Vagina (tissue), 2 donors: ENCODE results near the gene DDX17. TPM values are rescaled to one million over a fixed set of nuclear protein-coding genes. Genes with fewer than 3 reads are reported as not detected.
"Not testable (repeated sequence)": the region's sequence is repeated elsewhere in the genome, so short reads cannot be mapped to it uniquely, and the experiment has no call there.

Experiments
- DNase-seq, 2 donors: peaks; one replicate each; pipeline ENCODE4 v3.0.0-alpha.2; 2017; ENCODE audit errors: extremely low spot score in 2 of 2
- H3K27ac ChIP-seq: fragments of 200-600 bp; sonication (generic); one replicate; pipeline ENCODE4 v1.5.1; 2019
- H3K27me3 ChIP-seq: fragments of 200-600 bp; sonication (generic); one replicate; pipeline ENCODE4 v1.5.1; 2019
- H3K36me3 ChIP-seq, 2 donors: fragments of 200-600 bp; sonication (generic); one replicate each; pipeline ENCODE4 v1.5.1; 2017 to 2019
- H3K4me1 ChIP-seq: fragments of 200-600 bp; sonication (generic); one replicate; pipeline ENCODE4 v1.5.1; 2019
- H3K4me3 ChIP-seq, 2 donors: fragments of 200-600 bp; sonication (generic); 1 replicate in 1 of 2; 2 replicates in 1 of 2; pipeline ENCODE4 v1.5.1; 2016 to 2019
- H3K9me3 ChIP-seq: fragments of 200-600 bp; sonication (generic); one replicate; pipeline ENCODE4 v1.5.1; 2019
- CTCF ChIP-seq, 3 experiments: fragments of 450-650 bp in 2 of 3; fragments of 200-600 bp in 1 of 3; sonication (generic) in 1 of 3; IDR thresholded peaks; one replicate each; pipeline ENCODE4 v1.5.1; 2017 to 2019; ENCODE audit warnings: antibody characterized with exemption in 3 of 3, mild to moderate bottlenecking in 2 of 3, moderate library complexity in 2 of 3
- POLR2A ChIP-seq, 2 donors: fragments of 450-650 bp; IDR thresholded peaks; one replicate each; pipeline ENCODE4 v1.6.1; 2017; ENCODE audit warnings: antibody characterized with exemption in 2 of 2, mild to moderate bottlenecking in 2 of 2, moderate library complexity in 2 of 2
- POLR2AphosphoS5 ChIP-seq, 2 donors: sonication (generic); formaldehyde crosslinking; IDR thresholded peaks; one replicate each; pipeline ENCODE4 v1.9.0; 2017; ENCODE audit warnings: antibody characterized with exemption in 2 of 2, mild to moderate bottlenecking in 2 of 2, low read depth in 1 of 2; ENCODE audit not compliant: insufficient read depth in 1 of 2
- intact Hi-C: fragments of 100-400 bp; cut with DNase I; formaldehyde crosslinking; loops from one replicate; pipeline ENCODE4 v1.15.1; 2023
- total RNA-seq: library from RNA; depleted of rRNA; stranded (reverse); fragments of >200 nt; gene quantifications from one replicate; pipeline ENCODE4 v1.2.3, GENCODE V29; 2016

Gene DDX17
- total RNA-seq, 1 donor from 2014 or later = 1,042 TPM

- no peaks in the 10 kb centered on the region for H3K27me3 ChIP-seq
- no peak overlapping the region for H3K4me3 ChIP-seq
- intact Hi-C loops = no loop called here
- H3K9me3 ChIP-seq = no peaks in the 10 kb centered on the region
- peaks cover 19% of the 10 kb centered on the region for H3K4me1 ChIP-seq
- DNase-seq = no peak
- no peak overlapping the region for H3K27ac ChIP-seq
- no peak for TF ChIP-seq CTCF (IDR thresholded peaks at IDR 0.05)
- no peaks in the 10 kb centered on the region for H3K36me3 ChIP-seq
Observed at GRCh38 chr22:38471237-38471636, 34.9 kb downstream of the DDX17 start.

DNA sequence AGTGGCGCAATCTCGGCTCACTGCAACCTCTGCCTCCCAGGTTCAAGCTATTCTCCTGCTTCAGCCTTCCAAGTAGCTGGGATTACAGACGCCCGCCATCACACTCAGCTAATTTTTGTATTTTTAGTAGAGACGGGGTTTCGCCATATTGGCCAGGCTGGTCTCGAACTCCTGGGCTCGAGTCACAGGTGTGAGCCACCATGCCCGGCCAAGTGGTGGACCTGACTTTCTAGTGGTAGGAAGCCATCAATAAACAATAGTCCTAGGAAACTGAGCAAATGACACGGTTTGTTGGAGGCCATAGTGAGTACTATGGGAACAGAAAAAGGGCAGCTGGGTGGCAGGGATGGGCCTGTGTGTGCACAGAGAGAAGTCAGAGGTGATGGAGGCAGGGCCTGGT, 35.9 kb downstream of the DDX17 start:
- DNase-seq, H3K36me3 ChIP-seq, H3K27ac ChIP-seq, intact Hi-C loops, H3K4me3 ChIP-seq, H3K27me3 ChIP-seq, H3K9me3 ChIP-seq: not testable (repeated sequence)
- peaks cover 19% of the 10 kb centered on the region for H3K4me1 ChIP-seq

DNA sequence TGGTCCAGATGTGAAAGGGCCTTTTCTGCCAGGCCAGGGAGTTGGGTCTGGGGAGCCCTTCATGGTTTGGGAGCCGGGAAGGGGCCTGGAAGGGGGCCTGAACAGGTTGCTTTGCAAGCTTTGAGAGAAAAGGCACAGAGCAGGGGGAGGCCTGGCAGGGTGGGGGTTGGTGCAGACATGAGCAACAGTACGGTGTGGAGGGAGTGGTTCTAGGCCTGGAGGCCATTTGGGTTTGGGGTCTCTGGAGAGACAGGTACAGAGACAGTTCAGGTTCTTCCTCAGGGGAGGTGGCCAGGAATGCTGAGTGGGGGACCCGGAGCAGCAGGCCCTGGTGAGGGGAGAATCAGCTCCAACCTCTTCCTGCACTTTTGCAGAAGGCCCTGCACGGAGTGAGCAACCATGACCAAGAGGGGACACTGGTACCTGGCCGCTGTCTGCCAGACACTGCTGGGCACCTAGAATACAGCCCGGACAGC, 36.8 kb downstream of the DDX17 start:
- no peak overlapping the region for H3K4me3 ChIP-seq
- TF ChIP-seq CTCF (IDR thresholded peaks at IDR 0.05) = no peak
- no peak for TF ChIP-seq POLR2AphosphoS5 (IDR thresholded peaks at IDR 0.05; ENCODE audit: insufficient read depth in 1 of 2, low read depth in 1 of 2)
- no peak for TF ChIP-seq POLR2A (IDR thresholded peaks at IDR 0.05)
- no peaks in the 10 kb centered on the region for H3K36me3 ChIP-seq
- no peaks in the 10 kb centered on the region for H3K27me3 ChIP-seq
- intact Hi-C loops = no loop called here
- H3K4me1 ChIP-seq = peaks cover 19% of the 10 kb centered on the region
- H3K9me3 ChIP-seq = no peaks in the 10 kb centered on the region
- no peak overlapping the region for H3K27ac ChIP-seq
- DNase-seq = no peak

- no peak for DNase-seq
- H3K9me3 ChIP-seq = no peaks in the 10 kb centered on the region
Observed at GRCh38 chr22:38468443-38469305, 37.4 kb downstream of the DDX17 start.

DNA sequence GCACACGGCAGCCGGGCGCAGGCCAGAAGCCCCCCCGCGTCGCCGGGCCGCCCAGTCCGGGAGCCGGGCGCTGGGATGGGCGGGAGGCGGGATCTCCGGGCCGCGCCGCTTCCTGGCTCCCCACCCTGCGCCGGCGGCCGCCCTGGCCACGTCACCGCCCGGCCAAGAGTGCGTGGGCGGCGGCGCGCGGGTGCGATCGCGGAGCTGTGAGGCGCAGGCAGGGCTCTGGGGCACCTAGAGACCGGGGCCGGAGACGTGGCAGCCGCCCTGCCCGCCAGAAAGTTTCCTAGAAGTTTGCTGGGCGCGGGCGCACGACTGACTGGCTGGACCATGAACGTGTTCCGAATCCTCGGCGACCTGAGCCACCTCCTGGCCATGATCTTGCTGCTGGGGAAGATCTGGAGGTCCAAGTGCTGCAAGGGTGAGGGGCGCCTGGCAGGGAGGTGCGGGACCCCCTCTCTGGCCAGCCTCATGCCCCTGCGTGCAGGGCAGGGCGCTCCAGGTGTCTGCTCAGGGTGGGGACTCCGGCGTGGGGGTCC, 38.1 kb downstream of the DDX17 start, which contains the start of gene KDELR3:
TSS of gene KDELR3 (plus strand) at position 193 of the 539 bp plus-strand sequence. CDS start at position 331, 138 bp downstream.
- intact Hi-C loops = no loop called here
- Histone ChIP-seq H3K27ac (peak within 1 kb of the TSS; percentile 43), H3K9me3 (no peaks in the 10 kb centered on the region), H3K27me3 (no peaks in the 10 kb centered on the region), H3K4me1 (peaks cover 19% of the 10 kb centered on the region), H3K36me3 (no peaks in the 10 kb centered on the region), H3K4me3 (peak within 1 kb of the TSS; percentile 49 to 58)
- no peak for TF ChIP-seq POLR2AphosphoS5 (IDR thresholded peaks at IDR 0.05; ENCODE audit: insufficient read depth in 1 of 2, low read depth in 1 of 2)
- TF ChIP-seq CTCF (IDR thresholded peaks at IDR 0.05) = no peak
- no peak for TF ChIP-seq POLR2A (IDR thresholded peaks at IDR 0.05)
- DNase-seq = no peak

More at GRCh38 chr22:38468443-38469305, 37.4 kb downstream of the DDX17 start:
- Histone ChIP-seq H3K27me3 (no peaks in the 10 kb centered on the region), H3K27ac (peak overlapping the region; percentile 43), H3K4me1 (peaks cover 19% of the 10 kb centered on the region), H3K4me3 (peak overlapping the region; percentile 49 to 58), H3K36me3 (no peaks in the 10 kb centered on the region)
- TF ChIP-seq POLR2A (IDR thresholded peaks at IDR 0.05) (no peak), POLR2AphosphoS5 (IDR thresholded peaks at IDR 0.05; ENCODE audit: insufficient read depth in 1 of 2, low read depth in 1 of 2) (no peak), CTCF (IDR thresholded peaks at IDR 0.05) (no peak)
- intact Hi-C loops = no loop called here
